Liver (tissue), 9 donors: ENCODE data around the gene BRAF. TPM values are rescaled to one million over a fixed set of nuclear protein-coding genes. Genes with fewer than 3 reads are reported as not detected.

ENCODE experiments used
- DNase-seq: peaks from one replicate; pipeline ENCODE4 v3.0.0-alpha.2; 2017; ENCODE audit warnings: low spot score
- H3K27ac ChIP-seq, 2 donors: one replicate each; pipeline ENCODE4 v1.7.0; 2013; ENCODE audit warnings: inconsistent platforms in 2 of 2, low read length in 2 of 2, control low read depth in 1 of 2, low read depth in 1 of 2, mild to moderate bottlenecking in 1 of 2
- H3K27me3 ChIP-seq, 4 donors: one replicate each; pipeline versions ENCODE4 v1.6.1 to v1.7.0; 2013; ENCODE audit warnings: low read length in 3 of 4, inconsistent platforms in 1 of 4, mild to moderate bottlenecking in 1 of 4, moderate library complexity in 1 of 4; ENCODE audit not compliant: control insufficient read depth in 4 of 4, insufficient read depth in 4 of 4
- H3K36me3 ChIP-seq, 4 donors: one replicate each; pipeline versions ENCODE4 v1.6.1 to v1.7.0; 2013; ENCODE audit warnings: low read length in 3 of 4, mild to moderate bottlenecking in 3 of 4, low read depth in 1 of 4, moderate library complexity in 1 of 4; ENCODE audit not compliant: control insufficient read depth in 4 of 4, insufficient read depth in 3 of 4
- H3K4me1 ChIP-seq, 4 donors: one replicate each; pipeline versions ENCODE4 v1.6.1 to v1.7.0; 2013; ENCODE audit warnings: low read length in 3 of 4, mild to moderate bottlenecking in 3 of 4, moderate library complexity in 1 of 4; ENCODE audit not compliant: control insufficient read depth in 4 of 4, insufficient read depth in 4 of 4
- H3K4me3 ChIP-seq, 3 donors: one replicate each; pipeline versions ENCODE4 v1.6.1 to v1.7.0; 2013; ENCODE audit warnings: low read length in 3 of 3, control low read depth in 1 of 3, low read depth in 1 of 3, mild to moderate bottlenecking in 1 of 3
- H3K9ac ChIP-seq, 2 donors: one replicate each; pipeline ENCODE4 v1.7.0; 2013; ENCODE audit warnings: low read length in 2 of 2, mild to moderate bottlenecking in 2 of 2, moderate library complexity in 2 of 2, control low read depth in 1 of 2, low read depth in 1 of 2
- H3K9me3 ChIP-seq, 4 donors: one replicate each; pipeline versions ENCODE4 v1.6.1 to v1.7.0; 2013; ENCODE audit warnings: low read length in 3 of 4; ENCODE audit not compliant: control insufficient read depth in 4 of 4
- EGR1 ChIP-seq, 2 donors: IDR thresholded peaks; 2 replicates each; pipeline ENCODE4 v1.6.1; 2016 to 2018; ENCODE audit warnings: antibody characterized with exemption in 2 of 2, low read depth in 2 of 2
- FOXA1 ChIP-seq: IDR thresholded peaks from 2 replicates; pipeline ENCODE4 v1.6.1; 2016; ENCODE audit warnings: antibody characterized with exemption
- FOXA2 ChIP-seq: IDR thresholded peaks from 2 replicates; pipeline ENCODE4 v1.6.1; 2016; ENCODE audit warnings: antibody characterized with exemption
- GABPA ChIP-seq, 2 donors: IDR thresholded peaks in 1 of 2; conservative IDR thresholded peaks in 1 of 2; 2 replicates each; pipeline ENCODE4 v1.6.1; 2016; ENCODE audit warnings: antibody characterized with exemption in 2 of 2, mild to moderate bottlenecking in 1 of 2, moderate library complexity in 1 of 2
- HNF4A ChIP-seq, 2 donors: conservative IDR thresholded peaks; 2 replicates each; pipeline ENCODE4 v1.6.1; 2016; ENCODE audit warnings: antibody characterized with exemption in 2 of 2, mild to moderate bottlenecking in 2 of 2
- HNF4G ChIP-seq: IDR thresholded peaks from 2 replicates; pipeline ENCODE4 v1.6.1; 2016; ENCODE audit warnings: antibody characterized with exemption
- JUND ChIP-seq, 2 donors: IDR thresholded peaks; 2 replicates each; pipeline ENCODE4 v1.6.1; 2016; ENCODE audit warnings: antibody characterized with exemption in 2 of 2
- NR2F2 ChIP-seq: IDR thresholded peaks from 2 replicates; pipeline ENCODE4 v1.6.1; 2016; ENCODE audit warnings: antibody characterized with exemption
- RAD21 ChIP-seq, 2 donors: IDR thresholded peaks; 2 replicates each; pipeline ENCODE4 v1.6.1; 2016; ENCODE audit warnings: antibody characterized with exemption in 2 of 2, mild to moderate bottlenecking in 2 of 2
- RXRA ChIP-seq, 2 donors: IDR thresholded peaks; 2 replicates each; pipeline ENCODE4 v1.6.1; 2017 to 2018; ENCODE audit warnings: antibody characterized with exemption in 2 of 2, mild to moderate bottlenecking in 1 of 2
- SP1 ChIP-seq: IDR thresholded peaks from 2 replicates; pipeline ENCODE4 v1.6.1; 2018; ENCODE audit warnings: antibody characterized with exemption, mild to moderate bottlenecking
- TAF1 ChIP-seq: conservative IDR thresholded peaks from 2 replicates; pipeline ENCODE4 v1.6.1; 2016; ENCODE audit warnings: antibody characterized with exemption, mild to moderate bottlenecking
- YY1 ChIP-seq: IDR thresholded peaks from 2 replicates; pipeline ENCODE4 v1.6.1; 2016; ENCODE audit warnings: antibody characterized with exemption, mild to moderate bottlenecking
- WGBS: extraction: QIAGEN DNeasy Blood & Tissue Kit; methylation state at CpG from one replicate; pipeline ENCODE4 v1.1.7; 2013; 5-methylcytosine and 5-hydroxymethylcytosine counted together
- polyA plus RNA-seq, 2 donors: library from polyadenylated mRNA; stranded (reverse) in 1 of 2; unstranded in 1 of 2; fragments of 200-250 nt in 1 of 2; fragments of >200 nt in 1 of 2; fragmentation: Nextera tagmentation in 1 of 2; extraction: Ambion mirVana in 1 of 2; gene quantifications; one replicate each; pipeline versions ENCODE4 v1.2.1 to v1.2.3, GENCODE V29; 2013 to 2015
- total RNA-seq, 2 donors: library from RNA; depleted of rRNA; stranded (reverse); fragments of >200 nt; gene quantifications; one replicate each; pipeline ENCODE4 v1.2.3, GENCODE V29; 2014
- TF ChIP-seq, protein P1 (sequence below): IDR thresholded peaks from 2 replicates; pipeline ENCODE4 v1.6.1; 2016; ENCODE audit warnings: antibody characterized with exemption
- TF ChIP-seq, protein P2 (sequence below): IDR thresholded peaks from 2 replicates; pipeline ENCODE4 v1.6.1; 2016; ENCODE audit warnings: antibody characterized with exemption
- TF ChIP-seq, protein P3 (sequence below): IDR thresholded peaks from 2 replicates; pipeline ENCODE4 v1.6.1; 2016; ENCODE audit warnings: antibody characterized with exemption
- TF ChIP-seq, protein P4 (sequence below): fragments of 150-350 bp; IDR thresholded peaks from 2 replicates; pipeline ENCODE4 v1.5.1; 2017; ENCODE audit warnings: improper control_type of control experiment, low read depth, low read length; ENCODE audit not compliant: missing input control
- donor health status: healthy.
- donor health status: healthy.
- donor health status: healthy.
- donor health status: healthy.
- donor health status: healthy.

The BRAF gene
- total and polyA plus RNA-seq, 4 donors: 2.6 to 21.9 (median 14.0) TPM

DNA sequence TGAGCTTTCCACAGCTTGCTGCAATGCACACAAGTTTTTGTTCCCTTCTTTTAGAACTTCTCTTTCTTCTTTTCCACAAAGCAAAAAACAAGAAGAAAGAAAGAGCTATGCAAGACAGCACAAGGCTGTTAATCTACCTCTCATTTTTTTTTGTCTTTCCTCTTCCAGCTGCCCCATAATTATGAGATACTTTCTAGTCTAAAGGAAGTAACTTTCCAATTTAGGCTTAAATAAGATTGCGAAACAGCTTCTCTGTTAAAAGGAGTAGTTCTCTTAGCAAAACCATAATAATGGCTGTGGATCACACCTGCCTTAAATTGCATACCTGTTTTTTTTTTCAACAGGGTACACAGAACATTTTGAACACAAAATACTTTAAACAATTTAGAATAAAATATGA, 172.2 kb downstream of the BRAF start (continued):
- TF ChIP-seq, protein P1, sequence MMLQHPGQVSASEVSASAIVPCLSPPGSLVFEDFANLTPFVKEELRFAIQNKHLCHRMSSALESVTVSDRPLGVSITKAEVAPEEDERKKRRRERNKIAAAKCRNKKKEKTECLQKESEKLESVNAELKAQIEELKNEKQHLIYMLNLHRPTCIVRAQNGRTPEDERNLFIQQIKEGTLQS: no peak
- TF ChIP-seq FOXA1: no peak
- TF ChIP-seq YY1: no peak
- TF ChIP-seq TAF1: no peak

DNA sequence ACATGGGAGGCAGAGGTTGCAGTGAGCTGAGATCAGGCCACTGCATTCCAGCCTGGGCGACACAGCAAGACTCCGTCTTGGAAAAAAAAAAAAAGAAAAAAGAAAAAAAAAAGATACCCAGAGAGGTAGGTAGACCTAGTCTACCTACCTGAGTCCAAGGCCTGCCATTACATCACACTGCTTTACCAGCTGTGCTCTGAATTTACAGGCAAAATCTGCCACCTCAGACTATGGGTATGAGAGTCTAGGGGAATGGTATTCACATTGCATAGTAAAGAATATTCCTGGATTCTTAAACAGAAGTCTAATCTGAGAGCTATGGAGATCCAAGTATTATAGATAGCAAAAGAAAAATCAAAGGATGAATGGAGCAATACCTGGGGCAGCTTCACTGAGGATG, 178.0 kb downstream of the BRAF start:
- H3K27me3 ChIP-seq: no peaks in the 10 kb centered on the region
- peaks cover 0 to 5% (median 2%) of the 10 kb centered on the region in 4 donors for H3K36me3 ChIP-seq
- TF ChIP-seq RAD21 (IDR thresholded peaks at IDR 0.05) (no peak), FOXA2 (no peak), HNF4A (conservative IDR thresholded peaks at IDR 0.05) (no peak), EGR1 (IDR thresholded peaks at IDR 0.05; ENCODE audit: low read depth in 2 of 2) (no peak), GABPA (IDR thresholded peaks at IDR 0.05 in 1 of 2, conservative IDR thresholded peaks at IDR 0.05 in 1 of 2) (no peak), FOXA1 (no peak), TAF1 (no peak), RXRA (IDR thresholded peaks at IDR 0.05) (no peak), HNF4G (no peak), SP1 (no peak), JUND (IDR thresholded peaks at IDR 0.05) (no peak), YY1 (no peak), NR2F2 (no peak)
- TF ChIP-seq, protein P2, sequence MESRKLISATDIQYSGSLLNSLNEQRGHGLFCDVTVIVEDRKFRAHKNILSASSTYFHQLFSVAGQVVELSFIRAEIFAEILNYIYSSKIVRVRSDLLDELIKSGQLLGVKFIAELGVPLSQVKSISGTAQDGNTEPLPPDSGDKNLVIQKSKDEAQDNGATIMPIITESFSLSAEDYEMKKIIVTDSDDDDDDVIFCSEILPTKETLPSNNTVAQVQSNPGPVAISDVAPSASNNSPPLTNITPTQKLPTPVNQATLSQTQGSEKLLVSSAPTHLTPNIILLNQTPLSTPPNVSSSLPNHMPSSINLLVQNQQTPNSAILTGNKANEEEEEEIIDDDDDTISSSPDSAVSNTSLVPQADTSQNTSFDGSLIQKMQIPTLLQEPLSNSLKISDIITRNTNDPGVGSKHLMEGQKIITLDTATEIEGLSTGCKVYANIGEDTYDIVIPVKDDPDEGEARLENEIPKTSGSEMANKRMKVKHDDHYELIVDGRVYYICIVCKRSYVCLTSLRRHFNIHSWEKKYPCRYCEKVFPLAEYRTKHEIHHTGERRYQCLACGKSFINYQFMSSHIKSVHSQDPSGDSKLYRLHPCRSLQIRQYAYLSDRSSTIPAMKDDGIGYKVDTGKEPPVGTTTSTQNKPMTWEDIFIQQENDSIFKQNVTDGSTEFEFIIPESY: no peak
- TF ChIP-seq, protein P3, sequence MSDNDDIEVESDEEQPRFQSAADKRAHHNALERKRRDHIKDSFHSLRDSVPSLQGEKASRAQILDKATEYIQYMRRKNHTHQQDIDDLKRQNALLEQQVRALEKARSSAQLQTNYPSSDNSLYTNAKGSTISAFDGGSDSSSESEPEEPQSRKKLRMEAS: no peak
- TF ChIP-seq, protein P1: no peak
- TF ChIP-seq, protein P4, sequence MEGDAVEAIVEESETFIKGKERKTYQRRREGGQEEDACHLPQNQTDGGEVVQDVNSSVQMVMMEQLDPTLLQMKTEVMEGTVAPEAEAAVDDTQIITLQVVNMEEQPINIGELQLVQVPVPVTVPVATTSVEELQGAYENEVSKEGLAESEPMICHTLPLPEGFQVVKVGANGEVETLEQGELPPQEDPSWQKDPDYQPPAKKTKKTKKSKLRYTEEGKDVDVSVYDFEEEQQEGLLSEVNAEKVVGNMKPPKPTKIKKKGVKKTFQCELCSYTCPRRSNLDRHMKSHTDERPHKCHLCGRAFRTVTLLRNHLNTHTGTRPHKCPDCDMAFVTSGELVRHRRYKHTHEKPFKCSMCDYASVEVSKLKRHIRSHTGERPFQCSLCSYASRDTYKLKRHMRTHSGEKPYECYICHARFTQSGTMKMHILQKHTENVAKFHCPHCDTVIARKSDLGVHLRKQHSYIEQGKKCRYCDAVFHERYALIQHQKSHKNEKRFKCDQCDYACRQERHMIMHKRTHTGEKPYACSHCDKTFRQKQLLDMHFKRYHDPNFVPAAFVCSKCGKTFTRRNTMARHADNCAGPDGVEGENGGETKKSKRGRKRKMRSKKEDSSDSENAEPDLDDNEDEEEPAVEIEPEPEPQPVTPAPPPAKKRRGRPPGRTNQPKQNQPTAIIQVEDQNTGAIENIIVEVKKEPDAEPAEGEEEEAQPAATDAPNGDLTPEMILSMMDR: no peak
- DNase-seq: no peak
- WGBS: 98% methylated on average over 2 of the region's 2 CpGs
- no peak overlapping the region for H3K4me3 ChIP-seq
- peaks cover 0 to 4% (median 0%) of the 10 kb centered on the region in 4 donors for H3K4me1 ChIP-seq
- no peak overlapping the region for H3K27ac ChIP-seq
- no peaks in the 10 kb centered on the region for H3K9me3 ChIP-seq
- no peak overlapping the region for H3K9ac ChIP-seq
